NB4 (cell line): Measurements from ENCODE around the gene ACKR3.

Source experiments
- CTCF ChIP-seq: IDR thresholded peaks from one replicate; pipeline ENCODE4 v1.5.1; 2012; ENCODE audit warnings: low read depth, low read length
- POLR2A ChIP-seq: IDR thresholded peaks from 2 replicates; pipeline ENCODE4 v1.6.1; 2011; ENCODE audit warnings: mild to moderate bottlenecking; ENCODE audit not compliant: insufficient read length; ENCODE audit errors: extremely low read depth

GRCh38 chr2:236549165-236549564 is 20.5 kb upstream of the ACKR3 start:
- no peak for TF ChIP-seq POLR2A
- TF ChIP-seq CTCF = no peak
